ENCODE results near the gene MRPS12. TPM values are rescaled to one million over a fixed set of nuclear protein-coding genes. Genes with fewer than 3 reads are reported as not detected.

The MRPS12 gene
- total RNA-seq, 1 donor from 2014 or later = 27.7 TPM

DNA sequence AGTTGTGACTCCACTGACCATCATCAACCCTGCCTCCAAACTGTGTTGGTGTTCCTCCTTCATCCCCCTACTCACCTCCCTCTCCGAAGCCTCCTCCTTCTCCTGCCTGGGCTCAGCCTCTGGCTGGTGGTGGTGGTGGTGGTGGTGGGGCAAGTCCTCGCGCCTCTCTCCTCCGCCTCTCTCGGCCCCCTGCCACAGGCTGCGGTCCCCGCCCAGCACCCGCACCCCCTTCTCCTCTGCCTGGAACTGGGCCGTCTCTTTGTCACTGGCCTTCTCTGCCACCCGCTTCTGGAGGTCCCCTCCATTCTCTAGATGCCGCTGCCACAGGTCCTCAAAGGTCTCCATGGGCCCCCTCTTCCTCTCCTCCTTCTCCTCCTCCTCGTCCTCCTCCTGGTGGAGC, 20.3 kb upstream of the MRPS12 start:
- TF ChIP-seq, protein P1, sequence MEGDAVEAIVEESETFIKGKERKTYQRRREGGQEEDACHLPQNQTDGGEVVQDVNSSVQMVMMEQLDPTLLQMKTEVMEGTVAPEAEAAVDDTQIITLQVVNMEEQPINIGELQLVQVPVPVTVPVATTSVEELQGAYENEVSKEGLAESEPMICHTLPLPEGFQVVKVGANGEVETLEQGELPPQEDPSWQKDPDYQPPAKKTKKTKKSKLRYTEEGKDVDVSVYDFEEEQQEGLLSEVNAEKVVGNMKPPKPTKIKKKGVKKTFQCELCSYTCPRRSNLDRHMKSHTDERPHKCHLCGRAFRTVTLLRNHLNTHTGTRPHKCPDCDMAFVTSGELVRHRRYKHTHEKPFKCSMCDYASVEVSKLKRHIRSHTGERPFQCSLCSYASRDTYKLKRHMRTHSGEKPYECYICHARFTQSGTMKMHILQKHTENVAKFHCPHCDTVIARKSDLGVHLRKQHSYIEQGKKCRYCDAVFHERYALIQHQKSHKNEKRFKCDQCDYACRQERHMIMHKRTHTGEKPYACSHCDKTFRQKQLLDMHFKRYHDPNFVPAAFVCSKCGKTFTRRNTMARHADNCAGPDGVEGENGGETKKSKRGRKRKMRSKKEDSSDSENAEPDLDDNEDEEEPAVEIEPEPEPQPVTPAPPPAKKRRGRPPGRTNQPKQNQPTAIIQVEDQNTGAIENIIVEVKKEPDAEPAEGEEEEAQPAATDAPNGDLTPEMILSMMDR (IDR thresholded peaks at IDR 0.05) = no peak
- H3K4me1 Mint-ChIP-seq (ENCODE audit: low read depth) = no peaks in the 10 kb centered on the region
- no peak overlapping the region for H3K27ac Mint-ChIP-seq (ENCODE audit: unreplicated experiment)
- peaks cover 9% of the 10 kb centered on the region for H3K36me3 Mint-ChIP-seq (ENCODE audit: low read depth)
- no peaks in the 10 kb centered on the region for H3K27me3 Mint-ChIP-seq (ENCODE audit: low read depth)
- no peak overlapping the region for H3K4me3 Mint-ChIP-seq (ENCODE audit: unreplicated experiment)
- DNase-seq (ENCODE audit: low spot score) = no peak
- H3K9me3 Mint-ChIP-seq (ENCODE audit: low read depth) = no peaks in the 10 kb centered on the region

- TF ChIP-seq, protein P1 (IDR thresholded peaks at IDR 0.05) = no peak
Measured at GRCh38 chr19:38911388-38912001, 19.2 kb upstream of the MRPS12 start.

GRCh38 chr19:38912600-38913514, 17.9 kb upstream of the MRPS12 start:
- Mint-ChIP-seq H3K4me1 (ENCODE audit: low read depth) (no peaks in the 10 kb centered on the region), H3K36me3 (ENCODE audit: low read depth) (peaks cover 2% of the 10 kb centered on the region), H3K4me3 (ENCODE audit: unreplicated experiment) (no peak overlapping the region), H3K27ac (ENCODE audit: unreplicated experiment) (no peak overlapping the region), H3K9me3 (ENCODE audit: low read depth) (no peaks in the 10 kb centered on the region), H3K27me3 (ENCODE audit: low read depth) (no peaks in the 10 kb centered on the region)
- DNase-seq (ENCODE audit: low spot score) = no peak
- TF ChIP-seq, protein P1 (IDR thresholded peaks at IDR 0.05) = no peak

More at GRCh38 chr19:38911388-38912001, 19.2 kb upstream of the MRPS12 start:
- H3K4me1 Mint-ChIP-seq (ENCODE audit: low read depth) = no peaks in the 10 kb centered on the region
- peaks cover 9% of the 10 kb centered on the region for H3K36me3 Mint-ChIP-seq (ENCODE audit: low read depth)
- no peak overlapping the region for H3K4me3 Mint-ChIP-seq (ENCODE audit: unreplicated experiment)
- DNase-seq (ENCODE audit: low spot score) = no peak
- no peak overlapping the region for H3K27ac Mint-ChIP-seq (ENCODE audit: unreplicated experiment)
- no peaks in the 10 kb centered on the region for H3K9me3 Mint-ChIP-seq (ENCODE audit: low read depth)
- H3K27me3 Mint-ChIP-seq (ENCODE audit: low read depth) = no peaks in the 10 kb centered on the region

GRCh38 chr19:38913958-38914357, 16.8 kb upstream of the MRPS12 start:
- TF ChIP-seq, protein P1 (IDR thresholded peaks at IDR 0.05) = no peak

More at GRCh38 chr19:38913958-38914357, 16.8 kb upstream of the MRPS12 start:
- Mint-ChIP-seq H3K9me3 (ENCODE audit: low read depth) (no peaks in the 10 kb centered on the region), H3K27ac (ENCODE audit: unreplicated experiment) (no peak overlapping the region), H3K4me1 (ENCODE audit: low read depth) (no peaks in the 10 kb centered on the region), H3K4me3 (ENCODE audit: unreplicated experiment) (no peak overlapping the region), H3K36me3 (ENCODE audit: low read depth) (peaks cover 1% of the 10 kb centered on the region), H3K27me3 (ENCODE audit: low read depth) (no peaks in the 10 kb centered on the region)
- DNase-seq (ENCODE audit: low spot score) = peak; percentile 65

Data from chondrocyte (in vitro differentiated cells).